Measurements from ENCODE around the gene CCDC146.

- TF ChIP-seq POLR2A (IDR thresholded peaks at IDR 0.05) (no peak), CTCF (IDR thresholded peaks at IDR 0.05) (no peak)
Measured at GRCh38 chr7:77226357-77226839, 104.0 kb downstream of the CCDC146 start.

Measured in right lobe of liver (tissue), 4 donors.